ENCODE results near the gene LIG3. TPM values are rescaled to one million over a fixed set of nuclear protein-coding genes. Genes with fewer than 3 reads are reported as not detected.

Gene LIG3
- total and polyA plus RNA-seq, 2 of the 4 experiments (the other 2 are of a cell fraction), result 36.4 to 41.9 TPM

DNA sequence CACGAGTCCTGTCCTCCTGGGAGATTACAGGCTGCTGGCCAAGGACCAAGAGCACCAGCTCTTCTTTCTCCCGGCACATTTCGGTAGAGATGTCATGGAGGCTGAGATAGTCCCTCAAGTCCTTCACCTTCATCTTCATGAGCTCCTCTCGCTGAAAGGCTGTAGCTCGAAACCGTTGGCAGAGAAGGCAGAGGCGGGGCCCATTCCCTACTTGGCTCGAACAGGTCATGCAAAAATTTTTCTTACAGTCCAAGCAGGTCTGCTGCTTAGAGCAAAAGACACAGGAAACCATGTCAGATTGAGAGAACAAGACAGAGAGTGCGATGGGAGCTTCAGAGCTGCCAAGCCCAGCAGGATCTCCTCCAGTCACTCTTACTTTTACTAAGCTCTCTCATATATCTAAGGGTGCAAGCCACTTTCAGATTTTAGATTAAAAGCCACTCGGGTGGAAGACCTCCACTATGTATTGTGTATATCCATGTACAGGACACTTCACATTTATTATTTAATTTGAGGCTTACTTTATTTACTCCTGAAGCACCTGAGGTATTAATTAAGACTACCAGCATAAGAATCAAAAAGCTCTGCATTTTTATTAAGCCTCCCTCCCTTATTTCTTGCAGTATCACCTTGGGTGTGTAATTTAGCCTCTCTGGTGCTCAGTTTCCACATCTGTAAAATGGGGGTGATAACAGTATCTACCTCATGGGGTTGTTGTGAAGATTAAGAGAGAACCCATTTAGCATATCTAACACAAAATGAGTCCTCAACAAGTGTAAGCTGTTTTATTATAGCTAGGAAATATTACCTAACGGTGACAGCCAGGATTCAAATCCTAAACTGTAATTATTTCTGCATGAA is 41.4 kb downstream of the LIG3 start (continued):
- no peak for TF ChIP-seq CHD1 (IDR thresholded peaks at IDR 0.05; ENCODE audit: low read depth, low read length)
- TF ChIP-seq CEBPB (IDR thresholded peaks at IDR 0.05; ENCODE audit: low read depth, low read length), result no peak

DNA sequence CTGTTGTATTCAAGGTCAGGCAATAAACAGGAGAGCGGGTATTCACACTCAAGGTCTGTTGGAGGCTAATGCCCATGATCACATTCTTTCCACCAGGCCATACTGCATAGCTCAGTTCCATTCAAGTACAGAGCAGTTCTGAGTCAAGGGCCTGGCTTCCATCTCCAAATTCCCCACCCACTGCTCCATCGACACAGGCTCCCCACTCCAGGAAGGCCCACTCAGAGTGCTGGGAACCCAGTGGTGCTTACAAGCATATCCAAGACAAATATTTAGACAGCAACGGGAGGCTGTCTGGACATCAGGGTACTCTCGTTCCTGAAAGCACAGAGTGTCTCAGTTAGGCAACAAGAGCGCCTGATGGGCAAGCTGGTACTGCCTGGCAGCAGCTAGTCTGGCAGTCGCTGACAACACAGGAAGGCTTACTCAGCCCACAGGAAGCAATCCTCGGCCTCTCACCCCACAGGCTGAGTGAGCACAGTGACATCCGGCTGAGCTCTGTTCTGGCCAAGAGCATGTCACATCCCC is 42.3 kb downstream of the LIG3 start:
- H3K36me3 ChIP-seq (ENCODE audit: control insufficient read depth, insufficient read depth, low read length), result peaks cover 18% of the 10 kb centered on the region
- H2AK5ac ChIP-seq (ENCODE audit: low read depth, low read length), result peak overlapping the region; percentile 57
- peak overlapping the region; percentile 7; the same call in 1 of the 2 replicates for H3K18ac ChIP-seq (ENCODE audit: low read depth, low read length)
- peak overlapping the region; percentile 2; the same call in 1 of the 2 replicates for H2BK20ac ChIP-seq (ENCODE audit: low read depth, low read length)
- H2BK5ac ChIP-seq (ENCODE audit: low read depth, low read length, poor library complexity, severe bottlenecking), result peak overlapping the region; percentile 79
- H2BK120ac ChIP-seq (ENCODE audit: low read depth, low read length), result peak overlapping the region; percentile 38
- ChIA-PET CTCF (interaction anchor here (0.5 to 1.2 kb wide), 2 partner anchors 25 to 507 kb away, joined by 3 read pairs; no protein-coding TSS in a partner anchor), POLR2A (ENCODE audit: unreplicated experiment) (interaction anchor here (0.8 kb wide), 1 partner anchor 41 kb away, joined by 3 read pairs; the partner anchor contains the start of gene RFFL)
- H3K79me1 ChIP-seq (ENCODE audit: low read depth in 1 of 2, low read length in 2 of 2), result peaks cover 20 to 52% of the 10 kb centered on the region in 2 experiments
- H3K14ac ChIP-seq (replicated peaks; ENCODE audit: low read depth, low read length), result peak overlapping the region; percentile 28
- 38% methylated on average over 4 of the region's 8 CpGs; no CpG with 5 or more reads in 1 of the 2 experiments for WGBS, 2 experiments (ENCODE audit: extremely low coverage in 2 of 2, insufficient read length in 1 of 2)
- H2AK9ac ChIP-seq (replicated peaks; ENCODE audit: low read depth, low read length, poor library complexity), result peak overlapping the region; percentile 56
- ATAC-seq (ENCODE audit: low read depth), result peak; percentile 97
- peak; percentile 87 for DNase-seq
- peak overlapping the region; percentile 10; the same call in 1 of the 2 replicates for H3K4me2 ChIP-seq (ENCODE audit: low read depth, low read length)
- H2BK15ac ChIP-seq (ENCODE audit: low read depth, low read length), result peak overlapping the region; percentile 35; the same call in 1 of the 3 replicates
- no peaks in the 10 kb centered on the region for H3K9me3 ChIP-seq (ENCODE audit: control insufficient read depth, insufficient read depth, low read length)
- intact Hi-C loops (cut with micrococcal nuclease), result loop anchor here (1.0 to 5.0 kb wide), 2 partner anchors 45 to 67 kb away; no protein-coding TSS in a partner anchor
- peaks cover 16% of the 10 kb centered on the region for H3K9me1 ChIP-seq (ENCODE audit: insufficient read depth, low read length)
- H4K5ac ChIP-seq (ENCODE audit: low read depth, low read length), result peak overlapping the region; percentile 33
- peak overlapping the region; percentile 91 for H2AFZ ChIP-seq (replicated peaks; ENCODE audit: low read length, poor library complexity)
- dilution Hi-C loops (cut with HindIII; ENCODE audit: low sequenced_read_pairs, unreplicated experiment), result no loop called here
- in situ Hi-C loops (cut with MboI; ENCODE audit: low sequenced_read_pairs), result no loop called here
- peak overlapping the region; percentile 35 for H3K56ac ChIP-seq (ENCODE audit: extremely low read depth, insufficient read depth, low read length)
- H3K4me3 ChIP-seq (ENCODE audit: insufficient read depth, low read depth, low read length), result no peak overlapping the region
- H4K8ac ChIP-seq (ENCODE audit: low read depth in 2 of 2, low read length in 2 of 2), result peak overlapping the region; percentile 34 to 84
- H4K91ac ChIP-seq (ENCODE audit: insufficient read depth, low read depth, low read length), result peak overlapping the region; percentile 67
- H3K23ac ChIP-seq (ENCODE audit: low read depth, low read length), result peak overlapping the region; percentile 39
- BruUV-seq (replicated peaks), result no TSS peak
- peak overlapping the region; percentile 34 for H3K27ac ChIP-seq (ENCODE audit: insufficient read depth, low read length)
- peak overlapping the region; percentile 65 for H3K4ac ChIP-seq (ENCODE audit: low read depth, low read length)
- H4K20me1 ChIP-seq (ENCODE audit: insufficient read depth, low read length), result no peaks in the 10 kb centered on the region; the same call in 1 of the 2 replicates
- peak overlapping the region; percentile 1; the same call in 1 of the 2 replicates for H3K9ac ChIP-seq (ENCODE audit: low read depth, low read length)
- H3K4me1 ChIP-seq (ENCODE audit: control insufficient read depth, insufficient read depth, low read length), result 0 out of 2 replicates have a peak, but pooled peaks cover 2% of the 10 kb centered on the region
- H3K27me3 ChIP-seq (ENCODE audit: control insufficient read depth, insufficient read depth, low read length), result no peaks in the 10 kb centered on the region
- TF ChIP-seq RAD21 (IDR thresholded peaks at IDR 0.05; ENCODE audit: low read length) (peak; percentile 35), RCOR1 (IDR thresholded peaks at IDR 0.05; ENCODE audit: insufficient replicate concordance, low read length) (peak; percentile 13), RFX5 (IDR thresholded peaks at IDR 0.05; ENCODE audit: low read depth, low read length) (no peak), MAZ (IDR thresholded peaks at IDR 0.05; ENCODE audit: borderline replicate concordance, low read depth, low read length) (0 out of 2 replicates have a peak, but pooled peaks have one; percentile 56), POLR2A (IDR thresholded peaks at IDR 0.05; ENCODE audit: low read depth, low read length) (peak; percentile 68; the same call in 1 of the 2 replicates), CHD1 (IDR thresholded peaks at IDR 0.05; ENCODE audit: low read depth, low read length) (no peak), MXI1 (IDR thresholded peaks at IDR 0.05; ENCODE audit: borderline replicate concordance, low read depth, low read length) (no peak), FOS (IDR thresholded peaks at IDR 0.05; ENCODE audit: low read depth, low read length) (peak; percentile 66), CEBPB (IDR thresholded peaks at IDR 0.05; ENCODE audit: low read depth, low read length) (peak; percentile 93), MAFK (IDR thresholded peaks at IDR 0.05; ENCODE audit: low read depth, low read length) (peak; percentile 24; the same call in 1 of the 2 replicates), NFE2L2 (IDR thresholded peaks at IDR 0.05; ENCODE audit: low read depth, low read length) (peak; percentile 41; the same call in 1 of the 2 replicates), SMC3 (IDR thresholded peaks at IDR 0.05; ENCODE audit: low read depth, low read length) (no peak)
- TF ChIP-seq, protein P1, sequence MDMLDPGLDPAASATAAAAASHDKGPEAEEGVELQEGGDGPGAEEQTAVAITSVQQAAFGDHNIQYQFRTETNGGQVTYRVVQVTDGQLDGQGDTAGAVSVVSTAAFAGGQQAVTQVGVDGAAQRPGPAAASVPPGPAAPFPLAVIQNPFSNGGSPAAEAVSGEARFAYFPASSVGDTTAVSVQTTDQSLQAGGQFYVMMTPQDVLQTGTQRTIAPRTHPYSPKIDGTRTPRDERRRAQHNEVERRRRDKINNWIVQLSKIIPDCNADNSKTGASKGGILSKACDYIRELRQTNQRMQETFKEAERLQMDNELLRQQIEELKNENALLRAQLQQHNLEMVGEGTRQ (IDR thresholded peaks at IDR 0.05; ENCODE audit: low read depth, low read length), result no peak
